ENCODE data around the gene KLRC4. TPM values are rescaled to one million over a fixed set of nuclear protein-coding genes. Genes with fewer than 3 reads are reported as not detected.

KLRC4 gene
- total RNA-seq = 1.2 TPM

GRCh38 chr12:10409392-10409791 is at the start of gene KLRC4:
Gene KLRC4 (minus strand): TSS chr12:10409757. CDS start chr12:10409575, 182 bp downstream.

GRCh38 chr12:10453156-10453555 is 43.6 kb upstream of the KLRC4 start, which contains the start of gene KLRC1:
Gene KLRC1 (minus strand): TSS chr12:10453377. CDS start chr12:10451156, 2,221 bp downstream.

GRCh38 chr12:10435816-10436215 is 26.3 kb upstream of the KLRC4 start, which contains the start of gene KLRC2:
Gene KLRC2 (minus strand): TSS chr12:10436010. CDS start chr12:10435986, 24 bp downstream.

DNA sequence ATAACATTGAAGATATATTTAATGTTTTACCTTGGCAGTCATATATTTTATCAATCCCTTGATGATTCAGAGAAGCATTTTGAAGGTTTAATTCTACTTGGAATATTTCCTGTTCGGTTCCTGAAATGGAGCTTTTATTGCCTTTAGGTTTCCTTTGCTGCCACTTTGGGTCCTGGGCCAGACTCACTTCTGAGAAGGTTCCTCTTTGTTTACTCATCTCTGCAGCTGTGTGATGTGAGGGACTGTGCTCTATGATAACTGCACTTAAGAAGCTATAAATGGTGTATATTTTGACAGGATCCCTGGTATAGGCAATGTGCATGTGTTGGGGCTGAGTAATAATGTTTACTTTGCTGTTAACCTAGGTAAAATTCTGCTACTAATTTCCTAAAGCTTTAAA is 10.8 kb upstream of the KLRC4 start, which contains the start of gene KLRC3:
Gene KLRC3, minus strand, starts transcription at position 262 of the 400 bp plus-strand sequence. Its CDS starts 45 bp downstream, at position 217.

DNA sequence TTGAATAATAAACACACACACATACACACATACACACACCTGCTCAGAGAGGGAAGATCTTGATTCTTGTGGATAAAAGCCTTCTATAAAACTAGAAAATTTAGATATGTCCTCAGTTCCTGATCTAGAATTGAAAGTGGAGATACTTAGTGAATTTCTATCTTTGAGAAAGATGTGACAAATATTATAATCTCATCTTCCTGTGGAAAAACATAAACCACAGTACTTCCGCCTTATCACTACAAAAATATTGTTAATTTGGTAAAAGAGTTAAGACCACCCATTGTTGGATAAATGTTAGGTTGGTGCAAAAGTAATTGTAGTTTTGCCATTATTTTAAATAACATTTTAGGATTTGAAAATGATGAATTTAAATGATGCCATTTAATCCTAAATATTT is 19.7 kb downstream of the KLRC4 start, which contains the start of gene KLRK1:
Gene KLRK1, minus strand, starts transcription at position 138 of the 400 bp plus-strand sequence. CDS start 1,231 bp downstream, outside the sequence.

Other genes with a start within 250 kb of the KLRC4 start
- gene OLR1, start 237.6 kb downstream of the KLRC4 start, total RNA-seq = 16.4 TPM
- 2.3 TPM for gene TMEM52B, start 230.7 kb downstream of the KLRC4 start, total RNA-seq
- gene GABARAPL1, start 196.9 kb downstream of the KLRC4 start, total RNA-seq = 85.3 TPM
- under 0.01 TPM for gene KLRD1, start 101.9 kb downstream of the KLRC4 start, total RNA-seq
- gene KLRK1, start 19.7 kb downstream of the KLRC4 start, total RNA-seq = 0.92 TPM
- gene KLRC3, start 10.8 kb upstream of the KLRC4 start, total RNA-seq = 5.5 TPM
- 4.4 TPM for gene KLRC2, start 26.3 kb upstream of the KLRC4 start, total RNA-seq
- gene KLRC1, start 43.6 kb upstream of the KLRC4 start, total RNA-seq = not detected
- 0.92 TPM for gene EIF2S3B, start 96.1 kb upstream of the KLRC4 start, total RNA-seq
- gene MAGOHB, start 203.9 kb upstream of the KLRC4 start, total RNA-seq = 15.9 TPM